Posterior vena cava (tissue), 2 donors: ENCODE measurements around the gene NPPB. TPM values are rescaled to one million over a fixed set of nuclear protein-coding genes. Genes with fewer than 3 reads are reported as not detected.

Experiments used
- total RNA-seq, 2 donors: library from RNA; stranded (reverse); fragmentation: NEBNext Ultra II Directional; extraction: Animal tissue kit (Norgen Biotek cat#: 25700); gene quantifications; one replicate each; pipeline ENCODE4 v1.2.1, GENCODE V29; 2021
- donor health status: DM: yes; HTN: yes; CAD: no.
- donor health status: DM: yes; HTN: yes; CAD: no.

The NPPB gene
- total RNA-seq, 2 donors from 2014 or later: not detected

Other genes with a start within 250 kb of the NPPB start
- 1 to 10 TPM; 1.9 to 3.0 TPM for gene FBXO2, start 204.5 kb downstream of the NPPB start, total RNA-seq
- gene FBXO44, start 204.1 kb downstream of the NPPB start, total RNA-seq: 10 to 100 TPM; 11.6 to 14.1 TPM
- 1 to 10 TPM; 5.5 to 6.0 TPM for gene FBXO6, start 194.7 kb downstream of the NPPB start, total RNA-seq
- 10 to 100 TPM; 18.4 to 22.6 TPM for gene MAD2L2, start 177.8 kb downstream of the NPPB start, total RNA-seq
- under 1 TPM; 0.05 to 0.09 TPM for gene DRAXIN, start 167.2 kb downstream of the NPPB start, total RNA-seq
- 10 to 100 TPM; 35.1 to 39.1 TPM for gene AGTRAP, start 122.8 kb downstream of the NPPB start, total RNA-seq
- 1 to 10 TPM; 2.1 to 2.3 TPM for gene C1orf167, start 96.8 kb downstream of the NPPB start, total RNA-seq
- 10 to 100 TPM; 31.0 to 31.7 TPM for gene MTHFR, start 53.0 kb downstream of the NPPB start, total RNA-seq
- gene CLCN6, start 52.8 kb downstream of the NPPB start, total RNA-seq: 10 to 100 TPM; 16.8 to 16.9 TPM
- 1 to 10 TPM in 1 of 2 donors, not detected in 1; 3.8 TPM for gene NPPA, start 11.2 kb downstream of the NPPB start, total RNA-seq
- 10 to 100 TPM; 34.0 to 39.6 TPM for gene KIAA2013, start 67.5 kb upstream of the NPPB start, total RNA-seq
- gene PLOD1, start 75.8 kb upstream of the NPPB start, total RNA-seq: 10 to 100 TPM; 70.0 to 91.2 TPM
- gene MFN2, start 121.5 kb upstream of the NPPB start, total RNA-seq: 100 to 1,000 TPM in 1 of 2 donors, 10 to 100 TPM in 1; 94.8 to 102 TPM
- 10 to 100 TPM; 22.4 to 22.7 TPM for gene MIIP, start 160.6 kb upstream of the NPPB start, total RNA-seq
- 1 to 10 TPM in 1 of 2 donors, under 1 TPM in 1; 1.00 to 1.3 TPM for gene TNFRSF8, start 204.4 kb upstream of the NPPB start, total RNA-seq